Measurements from ENCODE around the gene PCYOX1L. TPM values are rescaled to one million over a fixed set of nuclear protein-coding genes. Genes with fewer than 3 reads are reported as not detected.

The PCYOX1L gene
- total and polyA plus RNA-seq, 2 of the 8 experiments (the other 6 are each of a cell fraction or from before 2014, with no cell fraction given), result 6.8 to 17.2 TPM

DNA sequence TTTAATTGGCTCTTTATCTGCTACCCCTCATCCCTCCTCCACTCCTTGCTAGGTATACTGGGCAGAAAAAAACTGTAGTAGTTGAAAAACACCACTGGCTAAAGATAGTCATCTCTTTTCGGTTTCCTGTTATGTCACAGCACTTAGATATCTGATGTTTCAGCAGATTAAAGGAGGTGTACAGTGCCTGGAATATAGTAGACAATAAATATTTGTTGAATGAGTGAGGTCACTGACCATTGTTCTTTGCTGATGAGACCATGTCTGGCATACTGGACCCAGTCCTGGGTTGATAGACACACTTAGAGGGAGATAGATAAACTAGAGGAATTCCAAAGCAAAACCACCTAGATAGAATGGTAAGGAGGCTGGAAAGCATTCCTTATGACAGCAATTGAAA lies 9.3 kb upstream of the PCYOX1L start (continued):
- TF ChIP-seq EZH2 (IDR thresholded peaks at IDR 0.05; ENCODE audit: low read depth, low read length, severe bottlenecking) (no peak), HDAC6 (IDR thresholded peaks at IDR 0.05; ENCODE audit: low read depth, low read length) (no peak), POU5F1 (IDR thresholded peaks at IDR 0.05; ENCODE audit: low read depth, low read length) (no peak)
